GM12875 (cell line): ENCODE data around the gene RBM3.

Experiments
- H3K4me3 ChIP-seq: one replicate; pipeline ENCODE4 v1.5.1; 2011; ENCODE audit warnings: low read depth, low read length, control low read depth
- CTCF ChIP-seq: IDR thresholded peaks from 2 replicates; pipeline ENCODE4 v1.5.1; 2011; ENCODE audit warnings: low read depth, mild to moderate bottlenecking, control low read depth, inconsistent platforms, low read length, moderate library complexity, borderline replicate concordance; ENCODE audit not compliant: insufficient read depth

RBM3 gene

GRCh38 chrX:48617542-48618340 lies 43.5 kb downstream of the RBM3 start:
- no peak for TF ChIP-seq CTCF
- H3K4me3 ChIP-seq: no peak overlapping the region

DNA sequence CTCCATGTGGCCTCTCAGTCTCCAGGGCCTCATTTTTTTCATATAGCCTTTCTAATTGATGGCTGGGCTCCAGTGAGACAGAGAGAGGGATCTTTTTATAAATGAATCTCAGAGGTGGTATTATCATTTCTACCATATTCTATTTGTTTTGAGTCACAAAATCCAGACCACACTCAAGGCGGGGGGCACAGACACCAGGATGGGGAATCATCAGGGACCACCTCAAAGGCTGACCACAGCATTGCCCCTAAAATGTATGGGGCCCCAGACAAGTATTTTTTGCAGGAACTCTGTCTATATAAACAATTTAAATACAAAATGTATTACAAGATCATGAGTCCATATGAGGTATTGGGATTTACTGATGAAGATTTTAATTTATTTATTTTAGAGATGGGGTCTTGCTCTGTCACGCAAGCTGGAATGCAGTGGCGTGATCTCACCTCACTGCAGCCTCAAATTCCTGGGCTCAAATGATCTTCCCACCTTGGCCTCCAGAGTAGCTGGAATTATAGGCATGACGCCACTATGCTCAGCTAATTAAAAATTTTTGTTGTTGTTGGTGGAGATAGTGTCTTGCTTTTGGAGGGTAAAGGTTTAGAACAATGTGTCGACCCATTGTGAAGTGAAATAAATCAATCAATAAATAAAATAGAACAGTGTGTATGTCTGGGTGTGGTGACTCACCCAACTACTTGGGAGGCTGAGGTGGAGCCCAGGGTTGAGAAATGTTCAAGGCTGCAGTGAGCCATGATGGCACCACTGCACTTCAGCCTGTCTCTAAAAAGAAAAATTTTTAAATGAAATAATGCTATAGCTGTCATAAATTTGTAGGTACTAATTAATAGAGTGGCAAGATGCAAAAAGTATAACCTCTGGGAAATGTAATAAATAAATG lies 52.4 kb downstream of the RBM3 start:
- no peak for TF ChIP-seq CTCF
- no peak overlapping the region for H3K4me3 ChIP-seq
